Duodenal mucosa (tissue), 2 donors: ENCODE measurements around the gene GALNT18.

Experiments used
- H3K27ac ChIP-seq: one replicate; pipeline ENCODE4 v1.7.0; 2013; ENCODE audit warnings: low read depth, low read length
- H3K27me3 ChIP-seq, 2 donors: one replicate each; pipeline ENCODE4 v1.7.0; 2013; ENCODE audit warnings: low read length in 2 of 2, control low read depth in 1 of 2; ENCODE audit not compliant: insufficient read depth in 2 of 2, control insufficient read depth in 1 of 2
- H3K36me3 ChIP-seq, 2 donors: one replicate each; pipeline ENCODE4 v1.7.0; 2013; ENCODE audit warnings: low read length in 2 of 2, control low read depth in 1 of 2; ENCODE audit not compliant: insufficient read depth in 2 of 2, control insufficient read depth in 1 of 2
- H3K4me1 ChIP-seq, 2 donors: one replicate each; pipeline ENCODE4 v1.7.0; 2013; ENCODE audit warnings: low read length in 2 of 2, control low read depth in 1 of 2; ENCODE audit not compliant: insufficient read depth in 2 of 2, control insufficient read depth in 1 of 2
- H3K4me3 ChIP-seq, 2 donors: one replicate each; pipeline ENCODE4 v1.7.0; 2013; ENCODE audit warnings: low read length in 2 of 2, low read depth in 1 of 2
- H3K9ac ChIP-seq, 2 donors: one replicate each; pipeline ENCODE4 v1.7.0; 2013; ENCODE audit warnings: low read length in 2 of 2, low read depth in 1 of 2
- H3K9me3 ChIP-seq, 2 donors: one replicate each; pipeline ENCODE4 v1.7.0; 2013; ENCODE audit warnings: low read length in 2 of 2, control low read depth in 1 of 2; ENCODE audit not compliant: control insufficient read depth in 1 of 2

GALNT18 gene

DNA sequence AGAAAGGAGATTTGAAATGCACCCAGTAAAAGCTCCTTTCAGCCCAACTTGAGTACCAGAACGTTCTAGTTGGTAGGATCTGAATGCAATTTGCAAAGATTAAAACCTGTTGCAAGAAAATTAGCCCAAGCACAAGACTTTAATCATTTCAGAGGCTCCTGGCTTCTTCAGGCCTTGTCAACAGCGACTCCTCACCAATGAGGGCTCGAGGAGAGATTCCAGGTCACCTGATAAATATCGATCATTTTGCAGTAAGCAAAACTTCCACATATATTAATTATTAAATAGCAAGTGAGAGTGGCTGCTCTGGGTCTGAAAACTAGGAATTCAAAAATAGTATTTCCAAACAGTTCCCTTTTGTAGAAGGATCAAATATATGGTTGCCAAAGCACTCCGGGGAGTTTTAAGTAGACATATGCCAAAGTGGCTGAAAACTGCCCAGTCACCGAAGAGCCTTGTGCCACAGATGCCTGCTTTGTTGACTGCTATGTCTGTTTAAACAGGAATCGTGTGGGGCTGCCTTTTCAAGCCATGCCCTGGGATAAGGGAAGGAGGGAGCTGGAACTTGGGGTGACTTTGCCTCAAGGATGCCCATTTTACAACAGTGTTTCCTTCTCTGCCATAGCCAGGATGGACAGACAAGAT, 332.7 kb downstream of the GALNT18 start:
- Histone ChIP-seq H3K4me1 (peaks cover 0 to 7% of the 10 kb centered on the region in 2 donors), H3K36me3 (no peaks in the 10 kb centered on the region), H3K9me3 (no peaks in the 10 kb centered on the region), H3K4me3 (no peak overlapping the region), H3K27ac (no peak overlapping the region), H3K9ac (no peak overlapping the region), H3K27me3 (no peaks in the 10 kb centered on the region)

DNA sequence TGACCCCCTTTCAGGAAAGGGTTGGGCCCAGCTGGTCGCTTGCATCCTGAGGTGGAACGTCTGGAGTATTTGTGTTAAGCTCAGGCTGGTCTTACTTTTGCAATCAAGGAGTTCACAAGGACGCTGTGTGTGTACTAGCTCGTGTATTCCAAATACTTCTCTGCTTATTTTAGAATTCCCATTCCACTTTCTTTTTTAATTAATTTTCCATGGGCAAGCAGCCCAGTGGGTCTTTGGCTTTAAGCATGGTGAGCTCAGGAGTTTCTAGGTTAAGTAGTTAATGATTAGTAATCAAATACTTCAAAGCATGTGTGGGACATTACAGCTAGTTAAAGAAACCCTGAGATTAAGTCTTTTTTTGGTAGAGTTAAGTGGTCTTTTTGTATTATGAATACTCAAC, 337.3 kb downstream of the GALNT18 start:
- Histone ChIP-seq H3K4me1 (no peaks in the 10 kb centered on the region), H3K36me3 (no peaks in the 10 kb centered on the region), H3K27me3 (no peaks in the 10 kb centered on the region), H3K9ac (no peak overlapping the region), H3K9me3 (no peaks in the 10 kb centered on the region), H3K27ac (no peak overlapping the region), H3K4me3 (no peak overlapping the region)

DNA sequence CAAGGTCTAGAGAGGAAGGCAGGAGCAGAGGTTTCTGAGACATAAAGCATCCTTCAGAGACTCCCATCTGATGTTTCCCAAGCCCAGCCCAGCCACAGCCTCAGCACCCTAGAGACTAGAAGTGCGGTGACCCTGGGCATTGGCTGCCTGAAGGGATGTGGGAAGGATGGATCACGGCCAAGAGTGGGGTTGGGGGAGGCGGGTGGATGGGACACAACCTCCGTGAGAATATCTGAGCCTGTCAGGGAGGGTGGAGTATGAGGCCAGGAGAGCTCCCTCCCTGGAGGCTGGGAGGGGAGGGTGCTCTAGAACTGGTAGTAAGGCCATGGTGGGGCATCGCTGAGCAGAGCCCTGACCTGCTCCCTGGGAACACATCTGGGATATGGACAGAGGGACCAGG, 340.2 kb downstream of the GALNT18 start:
- Histone ChIP-seq H3K4me1 (no peaks in the 10 kb centered on the region), H3K27me3 (no peaks in the 10 kb centered on the region), H3K9ac (no peak overlapping the region), H3K36me3 (no peaks in the 10 kb centered on the region), H3K4me3 (no peak overlapping the region), H3K9me3 (no peaks in the 10 kb centered on the region), H3K27ac (no peak overlapping the region)

DNA sequence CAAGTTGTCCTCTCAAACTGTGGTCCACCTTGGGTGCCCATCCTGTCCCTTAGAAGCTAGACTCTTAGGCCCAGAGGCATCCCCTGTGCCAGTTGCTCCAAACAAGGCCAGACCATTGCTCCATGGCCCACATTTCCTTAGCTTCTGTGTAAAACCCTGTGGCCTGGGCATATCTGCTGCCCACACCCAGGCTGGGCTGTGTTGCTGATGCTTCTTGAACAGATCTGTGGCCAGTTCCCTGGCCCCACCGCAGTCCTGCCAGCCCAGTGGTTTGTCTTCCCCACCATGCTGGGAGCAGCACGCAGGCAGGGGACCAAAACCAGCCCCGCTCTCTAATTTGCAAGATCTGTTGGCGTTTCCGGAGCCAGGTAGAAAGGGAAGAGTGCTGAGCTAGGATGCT, 341.0 kb downstream of the GALNT18 start:
- no peaks in the 10 kb centered on the region for H3K9me3 ChIP-seq
- H3K4me1 ChIP-seq, result no peaks in the 10 kb centered on the region
- H3K4me3 ChIP-seq, result no peak overlapping the region
- no peak overlapping the region for H3K27ac ChIP-seq
- no peaks in the 10 kb centered on the region for H3K27me3 ChIP-seq
- H3K36me3 ChIP-seq, result no peaks in the 10 kb centered on the region
- H3K9ac ChIP-seq, result no peak overlapping the region

DNA sequence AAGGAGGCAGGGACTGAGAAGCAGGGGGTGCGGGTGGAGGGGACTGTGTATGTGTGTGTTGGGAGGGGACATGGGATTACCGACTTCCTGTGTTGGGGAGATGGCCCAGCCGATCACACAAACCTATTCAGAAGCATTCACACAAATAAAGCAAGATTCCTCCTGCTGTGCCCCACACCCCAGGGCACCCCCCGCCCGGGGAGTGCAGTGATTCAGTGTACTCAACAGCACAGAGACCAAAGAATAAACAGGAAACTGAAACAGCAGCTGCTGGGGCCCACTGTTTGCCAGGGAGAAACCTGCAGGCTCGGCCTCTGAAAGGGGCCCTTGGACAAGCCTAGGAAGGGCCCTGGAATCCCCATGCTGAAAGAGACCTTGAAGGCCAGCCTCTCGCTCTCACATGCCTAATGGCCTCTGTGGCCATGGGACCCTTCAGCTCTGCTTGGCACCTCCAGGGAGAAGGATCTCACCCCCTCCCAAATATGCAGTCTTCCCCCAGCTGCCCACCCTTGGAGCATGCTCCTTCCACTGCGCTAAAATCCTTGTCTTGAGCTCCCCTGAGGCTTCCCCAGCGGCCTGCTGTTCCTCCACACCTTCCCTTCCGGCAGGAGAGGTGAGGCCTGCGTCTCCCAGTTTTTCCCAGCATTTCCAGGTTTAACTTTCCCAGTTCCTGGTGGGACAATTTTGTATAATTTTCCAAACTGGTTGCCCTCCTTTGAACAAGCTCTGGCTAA, 341.7 kb downstream of the GALNT18 start:
- no peak overlapping the region for H3K9ac ChIP-seq
- no peak overlapping the region for H3K27ac ChIP-seq
- no peaks in the 10 kb centered on the region for H3K9me3 ChIP-seq
- no peaks in the 10 kb centered on the region for H3K36me3 ChIP-seq
- no peaks in the 10 kb centered on the region for H3K27me3 ChIP-seq
- no peak overlapping the region for H3K4me3 ChIP-seq
- no peaks in the 10 kb centered on the region for H3K4me1 ChIP-seq

DNA sequence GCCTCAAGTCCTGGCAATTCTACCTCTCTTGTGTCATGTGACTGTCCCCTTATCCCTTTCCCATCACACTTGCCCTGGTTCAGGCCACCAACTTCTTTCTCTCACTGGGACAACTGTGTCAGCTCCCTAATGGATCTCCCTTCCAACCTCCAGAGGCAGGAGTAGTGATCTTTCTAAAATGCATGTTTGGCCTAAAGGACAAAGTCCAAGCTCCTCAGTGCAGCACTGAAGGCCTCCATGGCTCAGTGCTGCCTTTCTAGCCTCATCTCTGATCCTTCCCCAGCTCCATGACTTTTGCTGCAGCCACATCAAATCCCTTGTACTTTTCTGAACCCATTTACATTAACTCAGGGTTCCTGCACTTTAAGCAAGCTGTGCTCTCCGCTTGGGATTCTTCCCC, 349.6 kb downstream of the GALNT18 start:
- no peaks in the 10 kb centered on the region for H3K36me3 ChIP-seq

DNA sequence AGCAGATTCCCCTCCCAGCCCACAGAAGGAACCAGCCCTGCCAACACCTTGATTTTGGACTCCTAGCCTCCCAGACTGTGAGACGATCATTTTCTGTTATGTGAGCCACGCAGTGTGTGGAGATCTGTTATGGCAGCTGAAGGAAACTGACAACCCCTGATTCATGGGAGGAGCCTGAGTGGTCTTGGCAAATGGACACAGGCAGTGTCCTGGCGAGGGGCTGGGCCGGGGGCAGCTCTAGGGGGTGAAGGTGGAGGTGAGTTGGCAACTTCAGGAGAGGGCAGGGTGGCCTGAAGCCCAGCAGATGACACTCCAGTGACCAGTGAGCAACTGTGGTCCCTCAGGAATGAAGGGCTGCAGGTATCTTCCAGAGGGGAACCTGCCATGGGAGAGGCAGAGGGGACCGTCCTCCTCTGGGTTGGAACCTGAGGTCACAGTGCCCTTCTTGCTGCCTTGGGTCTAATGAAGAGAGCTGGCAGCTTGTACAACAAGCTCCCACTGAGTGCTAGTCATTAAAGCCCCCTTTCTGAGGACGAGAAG, 351.5 kb downstream of the GALNT18 start:
- no peak overlapping the region for H3K4me3 ChIP-seq
- H3K9ac ChIP-seq, result no peak overlapping the region
- no peaks in the 10 kb centered on the region for H3K9me3 ChIP-seq
- H3K27me3 ChIP-seq, result no peaks in the 10 kb centered on the region
- H3K36me3 ChIP-seq, result no peaks in the 10 kb centered on the region
- no peak overlapping the region for H3K27ac ChIP-seq
- no peaks in the 10 kb centered on the region for H3K4me1 ChIP-seq

More for the DNA sequence above, 349.6 kb downstream of the GALNT18 start:
- Histone ChIP-seq H3K27ac (no peak overlapping the region), H3K9me3 (no peaks in the 10 kb centered on the region), H3K4me3 (no peak overlapping the region), H3K9ac (no peak overlapping the region), H3K27me3 (no peaks in the 10 kb centered on the region), H3K4me1 (no peaks in the 10 kb centered on the region)

DNA sequence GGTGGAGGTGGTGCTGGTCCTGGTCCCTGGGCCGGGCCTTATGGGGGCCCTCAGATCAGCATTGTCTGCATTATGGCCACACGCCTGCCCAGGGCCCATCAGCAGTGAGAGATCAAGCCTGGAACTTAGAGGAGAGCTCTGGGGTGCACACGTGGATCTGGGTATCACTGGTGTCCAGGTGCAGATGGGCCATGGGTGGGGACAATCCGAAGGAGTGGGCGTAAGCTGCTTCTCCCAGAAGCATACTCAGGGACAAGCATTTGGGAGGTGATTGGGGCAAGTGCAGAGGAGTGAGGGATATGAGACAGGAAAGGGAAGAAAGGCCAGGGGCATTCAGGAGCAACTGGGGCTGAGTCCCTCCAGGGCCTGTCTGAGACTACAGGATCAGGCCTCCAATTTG, 353.1 kb downstream of the GALNT18 start:
- H3K9me3 ChIP-seq, result no peaks in the 10 kb centered on the region
- H3K4me1 ChIP-seq, result no peaks in the 10 kb centered on the region
- H3K36me3 ChIP-seq, result no peaks in the 10 kb centered on the region
- no peak overlapping the region for H3K9ac ChIP-seq
- no peaks in the 10 kb centered on the region for H3K27me3 ChIP-seq
- no peak overlapping the region for H3K27ac ChIP-seq
- no peak overlapping the region for H3K4me3 ChIP-seq

DNA sequence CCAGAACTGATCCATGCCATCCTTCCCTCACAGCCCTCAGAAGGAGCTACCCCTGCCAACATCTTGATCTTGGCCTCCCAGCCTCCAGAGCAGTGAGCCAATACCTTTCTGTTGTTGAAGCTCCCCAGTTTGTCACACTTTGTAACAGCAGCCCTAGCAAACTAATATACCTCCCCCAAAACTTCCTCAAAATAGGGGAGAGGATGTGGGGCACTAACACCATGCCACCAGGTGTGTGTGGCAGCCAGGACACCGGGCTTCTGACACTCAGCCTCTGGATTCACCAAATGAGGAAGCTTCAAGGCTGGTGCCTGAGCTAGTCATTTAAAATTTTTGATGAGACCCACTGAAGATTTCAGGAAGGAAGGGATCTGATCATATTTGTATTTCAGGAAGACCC, 353.7 kb downstream of the GALNT18 start:
- no peak overlapping the region for H3K27ac ChIP-seq
- no peaks in the 10 kb centered on the region for H3K36me3 ChIP-seq
- H3K4me1 ChIP-seq, result no peaks in the 10 kb centered on the region
- H3K4me3 ChIP-seq, result no peak overlapping the region
- H3K27me3 ChIP-seq, result no peaks in the 10 kb centered on the region
- H3K9ac ChIP-seq, result no peak overlapping the region
- no peaks in the 10 kb centered on the region for H3K9me3 ChIP-seq

DNA sequence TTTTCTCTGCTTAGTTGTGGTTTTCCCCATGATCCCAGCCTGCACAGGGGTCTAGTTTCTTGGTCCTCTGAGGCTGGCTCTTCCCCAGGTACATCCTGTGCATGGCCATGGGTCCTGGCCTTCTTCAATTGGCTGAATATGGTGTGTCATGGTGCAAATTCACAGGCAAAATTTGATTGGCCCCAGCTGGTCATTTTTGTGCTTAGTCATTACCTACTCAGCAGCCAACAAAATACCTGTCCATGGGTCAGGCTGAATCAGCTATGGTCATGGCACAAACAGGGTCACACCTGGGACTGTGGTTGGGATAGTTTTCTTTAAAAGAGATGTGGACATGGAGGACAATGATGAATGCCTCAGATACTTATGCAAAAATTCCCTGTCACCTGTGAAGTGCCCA, 354.5 kb downstream of the GALNT18 start:
- no peak overlapping the region for H3K27ac ChIP-seq
- H3K9me3 ChIP-seq, result no peaks in the 10 kb centered on the region
- H3K4me3 ChIP-seq, result no peak overlapping the region
- H3K36me3 ChIP-seq, result no peaks in the 10 kb centered on the region
- no peaks in the 10 kb centered on the region for H3K27me3 ChIP-seq
- no peak overlapping the region for H3K9ac ChIP-seq
- no peaks in the 10 kb centered on the region for H3K4me1 ChIP-seq
